GM18870 (cell line): ENCODE data around the gene CD70.
"Not testable (repeated sequence)": the region's sequence is repeated elsewhere in the genome, so short reads cannot be mapped to it uniquely, and the experiment has no call there.

Source experiments
- ATAC-seq: cut with Tn5 transposase; IDR thresholded peaks from one replicate; pipeline ENCODE4 v1.9.1; 2021; ENCODE audit warnings: moderate library complexity; ENCODE audit not compliant: unreplicated experiment

Gene CD70

DNA sequence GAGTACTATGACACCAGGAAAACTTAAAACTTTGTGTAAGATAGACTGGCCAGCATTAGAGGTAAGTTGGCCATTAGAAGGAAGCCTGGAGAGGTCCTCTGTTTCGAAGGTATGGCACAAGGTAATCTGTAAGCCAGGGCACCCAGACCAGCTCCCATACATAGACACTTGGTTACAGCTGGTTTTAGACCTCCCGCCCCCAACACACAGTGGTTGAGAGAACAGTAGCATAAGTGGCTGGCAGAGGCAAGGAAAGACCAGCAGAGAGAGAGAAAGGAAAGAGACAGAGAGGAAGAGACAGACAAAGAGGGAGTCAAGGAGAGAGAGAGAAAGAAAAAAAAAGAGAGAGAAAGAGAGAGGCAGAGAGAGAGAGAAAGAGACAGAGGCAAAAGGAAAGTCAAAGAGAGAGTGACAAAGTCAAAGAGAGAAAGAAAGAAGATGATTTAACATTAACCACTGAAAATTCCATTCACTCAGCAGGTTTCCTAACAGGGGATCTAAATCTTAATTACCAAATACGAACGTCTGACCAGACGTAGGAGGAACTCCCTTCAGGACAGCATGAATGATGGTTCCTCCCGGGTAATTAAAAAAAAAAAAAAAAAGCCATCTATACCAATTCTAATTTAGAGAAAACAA is 7.4 kb upstream of the CD70 start:
- not testable (repeated sequence) for ATAC-seq

DNA sequence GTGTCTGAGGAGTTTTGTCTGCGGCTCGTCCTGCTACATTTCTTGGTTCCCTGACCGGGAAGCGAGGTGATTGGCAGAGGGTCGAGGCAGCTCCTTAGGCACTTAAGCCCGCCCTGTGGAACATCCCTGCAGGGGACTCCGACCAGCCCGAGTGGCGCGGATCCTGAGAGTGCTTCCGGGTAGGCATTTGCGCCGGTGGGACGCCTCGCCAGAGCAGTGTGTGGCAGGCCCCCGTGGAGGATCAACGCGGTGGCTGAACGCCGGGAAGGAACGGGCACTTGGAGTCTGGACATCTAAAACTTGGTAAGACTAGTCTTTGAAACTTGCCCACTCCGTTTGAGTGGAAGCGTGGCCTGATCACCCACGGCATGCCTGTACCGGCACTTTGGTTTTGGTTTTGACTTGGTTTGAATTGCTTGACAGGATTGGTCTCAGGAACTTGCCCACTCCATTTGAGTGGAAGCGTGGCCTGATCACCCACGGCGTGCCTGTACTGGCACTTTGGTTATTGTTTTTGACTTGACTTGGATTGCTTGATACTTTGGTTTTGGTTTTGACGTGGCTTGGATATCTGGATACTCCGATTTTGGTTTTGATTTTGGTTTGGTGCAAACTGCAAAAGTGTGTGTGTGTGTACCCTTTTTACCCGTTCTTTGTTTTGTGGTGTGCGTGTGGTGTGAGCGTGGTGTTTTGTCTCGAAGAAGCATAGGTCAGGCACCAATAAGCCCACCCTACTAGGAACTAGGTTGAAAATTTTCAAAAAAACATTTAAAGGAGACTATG is 6.7 kb upstream of the CD70 start:
- not testable (repeated sequence) for ATAC-seq

DNA sequence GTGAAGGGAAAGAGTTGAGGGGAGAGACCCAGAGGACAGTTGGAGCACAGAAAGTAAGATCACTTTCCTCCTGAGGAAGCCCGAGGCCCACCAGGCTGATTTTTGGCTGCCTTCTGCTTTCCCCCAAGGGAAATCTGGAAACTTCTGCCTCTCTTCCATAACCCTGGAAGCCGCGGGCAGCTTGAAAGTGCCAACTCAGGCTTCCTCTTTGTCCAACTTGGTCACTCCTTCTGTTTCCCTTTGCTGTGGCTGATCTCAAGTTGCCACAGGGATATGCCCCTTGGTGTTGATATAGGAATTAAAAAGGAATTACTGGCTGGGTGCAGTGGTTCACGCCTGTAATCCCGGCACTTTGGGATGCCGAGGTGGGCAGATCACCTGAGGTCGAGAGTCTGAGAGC is 5.7 kb upstream of the CD70 start:
- no peak for ATAC-seq

DNA sequence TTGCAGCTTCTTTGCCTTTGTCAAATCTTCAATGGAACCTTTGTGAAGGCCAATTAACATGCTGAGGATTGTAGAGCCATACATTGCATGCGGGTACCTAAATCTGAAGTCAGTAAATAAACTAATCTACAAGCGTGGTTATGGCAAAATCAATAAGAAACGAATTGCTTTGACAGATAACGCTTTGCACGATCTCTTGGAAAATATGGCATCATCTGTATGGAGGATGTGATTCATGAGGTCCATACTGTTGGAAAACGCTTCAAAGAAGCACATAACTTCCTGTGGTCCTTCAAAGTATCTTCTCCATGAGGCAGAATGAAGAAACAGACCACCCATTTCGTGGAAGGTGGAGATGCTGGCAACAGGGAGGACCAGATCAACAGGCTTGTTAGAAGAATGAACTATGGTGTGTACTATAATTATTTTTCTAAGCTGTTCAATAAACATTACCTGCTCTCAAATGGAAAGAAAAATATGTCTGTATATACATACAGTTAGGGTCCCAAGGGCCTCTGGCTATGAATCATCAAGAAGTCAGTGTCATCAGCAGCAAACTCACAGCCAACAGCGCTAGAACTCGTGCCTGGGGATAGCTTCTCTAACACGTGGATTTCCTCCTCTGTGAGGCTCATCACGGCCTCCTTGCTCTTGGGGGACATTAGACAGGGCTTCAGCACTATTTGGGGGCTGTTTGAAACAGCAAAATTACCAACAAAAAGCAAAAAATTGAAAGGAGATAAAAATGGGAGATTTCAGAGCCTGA is 2.9 kb upstream of the CD70 start:
- no peak for ATAC-seq

DNA sequence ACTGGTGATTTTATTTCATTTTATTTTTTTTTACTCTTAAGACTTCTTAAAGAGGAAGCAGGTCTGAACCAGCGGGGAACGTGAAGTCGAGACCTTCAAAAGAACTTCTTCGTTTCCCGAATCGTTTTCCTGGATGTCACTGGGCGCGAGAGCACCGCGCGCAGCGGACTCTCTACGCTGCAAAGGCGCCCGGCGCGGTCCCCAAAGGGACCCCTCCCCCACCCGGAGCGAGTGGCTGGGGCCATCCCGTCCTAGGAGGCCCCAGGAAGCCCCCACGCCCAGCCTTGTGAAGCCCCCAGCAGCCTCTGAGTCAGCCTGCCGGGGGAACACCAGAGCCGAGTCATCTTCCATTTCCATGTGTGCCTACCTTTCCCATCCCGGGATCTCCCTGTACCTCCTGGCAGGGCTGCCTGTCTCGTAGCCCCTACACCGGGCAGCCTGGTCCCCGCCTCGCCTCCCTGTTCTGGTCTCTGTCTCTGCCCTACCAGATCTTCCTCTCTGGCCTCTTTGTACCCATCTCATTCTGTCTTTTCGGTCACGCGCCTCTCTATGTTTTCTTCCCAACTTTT is 608 bp downstream of the CD70 start:
- no peak for ATAC-seq

DNA sequence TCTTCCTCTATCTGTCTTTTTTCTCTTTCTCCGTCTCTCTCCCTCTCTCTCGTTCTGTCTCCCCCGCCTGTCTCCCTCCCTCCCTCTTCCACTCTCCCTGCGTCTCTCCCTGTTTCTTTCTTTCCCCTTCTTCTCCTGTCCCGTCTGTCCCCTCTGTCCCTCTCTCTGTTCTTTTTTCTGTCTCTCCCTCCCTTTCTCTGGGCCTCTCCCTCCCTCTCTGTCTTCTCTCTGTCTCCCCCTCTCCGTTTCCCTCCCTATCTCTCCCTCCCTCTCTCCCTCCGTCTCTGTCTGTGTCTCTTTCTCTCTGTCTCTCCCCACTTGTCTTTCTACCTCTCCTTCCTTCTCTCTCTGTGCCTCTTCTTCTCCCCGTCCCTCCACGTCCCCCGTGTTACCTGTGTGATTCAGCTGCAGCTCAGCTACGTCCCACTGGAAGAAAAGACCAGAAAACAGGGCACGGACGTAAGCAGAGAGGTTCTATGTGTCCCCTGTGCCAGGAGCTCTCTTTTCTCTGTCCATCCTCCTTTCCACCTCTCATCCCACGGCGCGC is 1.2 kb downstream of the CD70 start:
- ATAC-seq, result no peak

DNA sequence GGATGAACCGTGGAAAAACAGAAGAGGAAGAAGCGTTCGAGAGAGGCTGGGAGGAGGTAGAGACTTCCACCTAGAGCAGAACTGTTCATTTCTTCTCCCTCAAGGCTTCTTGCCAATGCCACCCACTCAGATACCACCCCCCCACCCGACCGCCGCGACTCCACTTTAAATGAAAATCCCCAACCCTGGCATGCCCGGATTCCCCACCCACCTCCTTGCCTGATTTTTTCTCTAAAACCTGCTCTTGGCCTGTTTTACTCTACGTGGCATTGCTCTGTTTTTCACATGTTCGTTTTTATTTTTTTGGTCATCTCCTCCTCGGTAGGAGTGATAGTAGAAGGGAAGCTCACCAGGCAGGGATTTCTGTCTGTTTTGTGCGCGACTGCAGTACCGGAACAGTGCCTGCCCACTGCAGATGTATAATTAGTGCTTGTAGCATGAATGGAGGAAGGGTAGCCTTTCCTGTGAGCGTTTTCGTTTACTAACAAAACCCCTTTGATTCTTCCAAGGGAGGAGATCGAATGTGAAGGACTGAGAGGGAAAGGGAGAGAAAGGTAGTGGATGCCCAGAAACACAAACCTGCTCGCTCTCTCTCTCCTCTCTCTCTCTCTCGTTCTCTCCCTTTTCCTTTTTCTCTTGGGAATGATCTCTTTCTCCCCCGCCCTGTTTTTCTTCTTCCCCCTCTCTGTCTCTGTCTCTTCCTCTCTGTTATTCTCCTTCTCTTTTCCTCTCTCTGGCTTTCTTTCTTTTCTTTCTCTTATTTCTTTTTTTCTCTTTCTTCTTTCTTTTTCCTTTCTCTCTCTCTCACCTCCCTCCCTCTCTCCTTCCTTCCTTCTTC is 2.2 kb downstream of the CD70 start:
- no peak for ATAC-seq

DNA sequence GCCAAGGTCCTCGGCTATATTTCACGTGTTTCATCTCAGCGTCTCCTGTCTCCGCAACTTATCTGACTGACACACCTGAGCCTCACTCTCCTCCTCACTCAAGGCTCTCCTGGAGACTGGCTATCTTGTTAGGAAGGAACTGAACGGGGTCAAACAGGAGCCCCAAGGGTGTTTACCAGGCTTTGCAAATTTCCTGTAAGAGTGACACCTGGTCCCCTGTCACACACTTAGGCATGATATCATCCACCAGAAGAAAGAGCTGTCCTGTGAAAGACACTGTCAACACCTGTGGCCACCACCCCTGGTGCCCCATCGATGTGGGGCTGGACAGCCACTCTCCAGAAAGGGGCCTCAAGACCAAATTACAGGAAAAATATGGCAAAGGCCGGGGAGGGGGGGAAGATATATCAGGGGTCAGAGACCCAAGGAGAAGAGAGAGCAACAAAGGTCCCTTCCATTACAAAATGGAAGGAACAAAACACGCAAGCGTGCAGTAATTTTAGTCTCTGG is 2.9 kb downstream of the CD70 start:
- ATAC-seq, result no peak

DNA sequence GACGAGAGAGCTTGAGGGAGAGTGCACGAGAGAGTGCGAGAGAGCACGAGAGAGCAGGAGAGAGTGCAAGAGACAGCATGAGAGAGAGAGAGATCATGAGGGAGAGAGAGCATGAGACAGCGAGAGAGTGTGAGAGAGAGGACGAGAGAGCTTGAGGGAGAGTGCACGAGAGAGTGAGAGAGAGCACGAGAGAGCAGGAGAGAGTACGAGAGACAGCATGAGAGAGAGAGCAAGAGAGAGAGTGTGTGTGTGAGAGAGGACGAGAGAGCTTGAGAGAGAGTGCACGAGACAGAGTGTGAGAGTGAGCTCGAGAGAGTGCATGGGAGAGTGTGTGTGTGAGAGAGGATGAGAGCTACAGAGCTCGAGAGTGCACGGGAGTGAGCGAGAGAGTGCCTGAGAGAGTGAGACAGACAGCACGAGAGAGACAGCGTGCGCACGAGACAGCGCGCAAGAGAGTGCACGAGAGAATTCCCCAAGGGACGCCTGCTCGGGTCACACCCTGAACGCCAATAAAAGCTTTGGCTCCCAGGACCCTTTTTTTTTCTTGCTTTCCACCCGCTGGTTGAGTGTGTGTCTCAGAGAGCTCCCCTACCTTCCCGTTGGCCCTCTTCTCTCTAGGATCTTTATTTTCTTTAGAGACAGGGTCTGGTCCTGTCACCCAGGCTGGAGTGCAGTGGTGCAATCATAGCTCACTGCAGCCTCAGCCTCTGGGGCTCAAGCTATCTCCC is 3.7 kb downstream of the CD70 start:
- no peak for ATAC-seq

DNA sequence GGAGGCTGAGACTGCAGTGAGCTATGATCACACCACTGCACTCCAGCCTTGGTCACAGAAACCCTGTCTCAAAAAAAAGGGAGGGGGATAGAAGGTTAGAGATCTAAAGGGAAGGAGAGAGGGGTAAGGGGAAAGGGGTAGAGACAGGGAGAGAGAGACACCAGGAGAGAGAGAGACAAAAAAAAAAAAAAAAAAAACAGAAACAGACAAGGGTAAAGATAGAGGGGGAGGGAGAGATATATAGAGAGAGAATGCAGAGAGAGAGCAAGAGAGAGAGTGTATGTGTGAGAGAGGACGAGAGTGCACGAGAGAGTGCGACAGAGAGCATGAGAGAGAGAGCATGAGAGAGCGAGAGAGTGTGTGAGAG is 4.2 kb downstream of the CD70 start:
- no peak for ATAC-seq

DNA sequence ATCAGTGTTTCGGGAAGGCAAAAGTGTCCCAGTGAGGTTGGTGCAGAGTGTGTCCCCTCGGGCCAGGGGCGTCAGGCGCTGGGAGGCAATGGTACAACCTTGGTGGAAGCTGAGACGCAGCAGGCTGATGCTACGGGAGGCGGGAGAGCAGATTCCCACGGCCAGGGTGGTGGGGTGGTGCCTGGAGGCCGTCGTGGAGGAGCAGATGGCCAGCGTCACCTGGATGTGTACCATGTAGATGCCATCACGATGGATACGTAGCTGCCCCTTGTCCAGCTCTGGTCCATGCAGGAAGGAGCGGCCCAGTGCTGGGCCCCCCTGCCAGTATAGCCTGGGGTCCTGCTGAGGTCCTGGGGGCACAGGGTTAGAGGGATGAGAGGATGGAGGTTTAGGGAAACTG is 4.9 kb downstream of the CD70 start:
- ATAC-seq, result no peak

DNA sequence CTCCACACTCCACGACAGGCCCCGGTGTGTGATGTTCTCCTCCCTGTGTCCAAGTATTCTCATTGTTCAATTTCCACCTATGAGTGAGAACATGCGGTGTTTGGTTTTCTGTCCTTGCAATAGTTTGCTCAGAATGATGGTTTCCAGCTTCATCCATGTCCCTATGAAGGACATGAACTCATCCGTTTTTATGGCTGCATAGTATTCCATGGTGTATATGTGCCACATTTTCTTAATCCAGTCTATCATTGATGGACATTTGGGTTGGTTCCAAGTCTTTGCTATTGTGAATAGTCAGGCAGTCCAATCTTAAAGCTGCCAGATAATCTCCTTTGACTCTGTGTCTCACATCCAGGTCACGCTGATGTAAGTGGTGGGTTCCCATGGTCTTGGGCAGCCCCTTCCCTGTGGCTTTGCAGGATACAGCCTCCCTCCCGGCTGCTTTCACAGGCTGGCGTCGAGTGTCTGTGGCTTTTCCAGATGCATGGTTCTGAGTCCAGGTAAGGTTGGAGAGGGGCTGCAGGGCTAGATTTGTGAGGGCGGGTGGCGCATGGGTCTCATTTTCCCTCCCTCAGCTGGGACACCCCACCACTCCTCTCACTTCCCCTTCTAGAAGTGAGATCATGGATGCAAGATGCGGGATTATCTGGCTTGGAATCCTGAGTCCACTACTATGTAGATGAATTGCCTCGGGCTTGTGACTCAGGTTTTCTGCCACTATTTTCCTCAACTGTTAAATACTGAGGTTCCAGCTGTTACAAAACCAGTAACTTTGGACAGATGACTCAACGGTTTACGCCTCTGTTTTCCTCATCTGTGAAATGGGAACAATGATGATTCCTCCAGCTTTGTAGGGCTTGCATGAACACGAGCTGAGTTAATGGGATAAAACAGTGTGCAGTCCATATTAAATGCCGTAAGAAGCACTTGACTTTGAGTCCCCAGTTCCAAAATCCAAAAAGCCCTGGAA is 8.2 kb downstream of the CD70 start:
- not testable (repeated sequence) for ATAC-seq

DNA sequence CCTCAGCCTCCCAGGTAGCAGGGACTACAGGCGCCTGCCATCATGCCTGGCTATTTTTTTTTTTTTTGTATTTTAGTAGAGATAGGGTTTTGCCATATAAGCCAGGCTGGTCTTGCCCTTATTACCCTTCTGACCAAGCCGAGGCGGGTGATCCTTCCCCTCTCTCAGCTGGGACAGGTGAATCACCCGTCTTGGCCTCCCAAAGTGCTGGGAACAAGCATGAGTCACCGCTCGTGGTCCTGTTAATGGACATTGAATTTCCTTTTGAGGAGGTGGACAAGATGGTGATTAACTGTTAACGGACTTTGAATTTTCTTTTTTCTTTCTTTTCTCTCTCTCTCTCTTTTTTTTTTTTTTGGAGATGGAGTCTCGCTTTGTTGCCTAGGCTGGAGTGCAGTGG is 10.6 kb downstream of the CD70 start:
- no peak for ATAC-seq

DNA sequence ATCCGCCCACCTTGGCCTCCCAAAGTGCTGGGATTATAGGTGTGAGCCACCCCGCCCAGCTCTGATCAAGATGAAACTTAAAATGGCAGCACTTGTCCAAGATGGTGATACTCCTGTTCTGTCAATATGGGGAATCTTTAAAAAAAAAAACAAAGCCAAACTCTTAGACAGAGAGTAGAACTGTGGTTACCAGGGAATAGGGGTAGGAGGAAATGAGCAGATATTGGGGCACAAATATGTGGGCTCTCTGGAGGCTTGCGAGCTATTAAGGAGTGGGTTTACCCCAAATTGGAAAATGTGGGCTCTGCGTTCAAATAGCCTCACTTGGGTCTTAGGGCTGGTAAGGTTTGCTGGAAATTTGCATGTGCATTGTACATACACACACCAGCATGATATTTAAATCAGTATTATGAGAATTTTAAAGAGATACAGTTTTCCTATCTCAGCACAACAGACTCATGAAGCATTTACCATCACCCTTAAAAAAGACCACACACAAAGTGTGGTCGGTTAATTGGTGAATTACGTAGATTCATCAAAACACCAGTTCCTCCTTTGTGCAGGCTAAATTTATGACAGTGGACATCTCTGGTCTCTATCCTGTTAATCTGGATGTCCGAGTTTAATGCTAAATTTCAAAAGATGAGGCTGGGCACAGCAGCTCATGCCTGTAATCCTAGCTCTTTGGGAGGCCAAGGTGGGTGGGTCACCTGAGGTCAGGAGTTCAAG is 11.3 kb downstream of the CD70 start:
- no peak for ATAC-seq

DNA sequence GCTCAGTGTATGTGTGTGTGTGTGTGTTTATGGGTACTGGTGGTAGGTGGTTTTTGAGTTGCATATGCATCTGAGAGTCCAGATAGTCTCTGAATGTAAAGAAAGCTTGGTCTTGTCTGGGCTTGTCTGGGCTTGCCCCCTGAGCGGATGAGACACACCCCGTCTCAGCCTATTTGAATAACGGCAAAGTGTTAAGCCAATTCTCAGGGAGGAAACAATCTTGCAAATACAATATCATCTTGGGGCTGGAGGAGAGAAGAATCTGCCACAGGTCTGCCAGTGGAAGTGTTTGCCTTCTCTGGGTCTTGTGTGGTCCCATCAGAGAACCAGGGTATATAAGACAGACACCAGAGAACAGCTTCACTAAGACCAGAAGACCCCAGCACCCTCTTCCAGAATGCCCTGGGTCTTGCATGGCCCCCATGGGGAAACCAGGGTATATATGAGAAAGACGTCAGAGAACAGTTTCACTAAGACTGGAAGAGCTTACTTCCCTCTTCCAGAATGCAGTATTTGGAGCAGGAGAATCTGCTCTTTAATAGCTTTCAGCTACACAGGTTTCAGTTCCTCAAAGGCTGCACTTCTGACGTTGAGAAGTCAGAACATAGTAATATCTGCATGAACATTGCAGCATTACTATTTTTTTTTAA is 13.3 kb downstream of the CD70 start:
- ATAC-seq, result peak; percentile 66

DNA sequence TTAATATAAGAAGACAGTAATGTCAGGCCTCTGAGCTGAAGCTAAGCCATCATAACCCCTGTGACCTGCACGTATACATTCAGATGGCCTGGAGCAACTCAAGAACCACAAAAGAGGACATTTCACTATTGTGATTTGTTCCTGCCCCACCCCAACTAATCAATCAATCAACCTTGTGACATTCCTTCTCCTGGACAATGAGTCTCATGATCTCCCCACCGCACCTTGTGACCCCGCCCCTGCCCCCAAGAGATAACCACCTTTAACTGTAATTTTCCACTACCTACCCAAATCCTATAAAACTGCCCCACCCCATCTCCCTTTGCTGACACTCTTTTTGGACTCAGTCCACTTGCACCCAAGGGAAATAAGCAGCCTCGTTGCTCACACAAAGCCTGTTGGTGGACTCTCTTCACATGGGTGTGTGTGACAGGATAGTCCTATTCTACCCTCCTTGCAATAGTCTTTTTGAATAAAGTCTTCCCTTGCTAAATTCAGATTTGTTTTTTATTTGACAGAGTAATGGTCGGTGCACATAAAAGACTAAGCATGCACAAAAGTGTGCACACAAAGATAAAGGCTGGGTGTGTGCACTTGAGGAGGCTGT is 14.0 kb downstream of the CD70 start:
- ATAC-seq, result no peak

DNA sequence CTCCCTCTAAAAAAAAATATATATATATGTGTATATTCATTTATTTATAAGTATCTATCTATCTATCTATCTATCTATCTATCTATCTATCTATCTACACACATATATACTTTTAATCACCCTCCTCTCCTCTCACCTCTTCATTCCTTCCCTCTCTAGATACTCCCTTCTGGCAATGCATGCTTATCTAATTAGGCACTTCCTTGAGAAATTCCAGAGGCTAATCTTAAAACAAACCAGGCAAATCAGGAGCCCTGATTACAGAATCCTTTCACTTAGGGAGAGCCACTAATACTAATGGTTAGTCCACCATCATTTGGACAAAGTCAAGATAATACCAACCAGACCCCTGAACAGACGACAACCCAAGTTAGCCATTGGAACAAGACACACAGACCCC is 17.6 kb downstream of the CD70 start:
- no peak for ATAC-seq
